Hematopoietic multipotent progenitor cell treated with erythropoietin and hydrocortisone succinate and interleukin-3 and kit ligand, for 15 days (in vitro differentiated cells): ENCODE results near the gene FMN1.

Experiments used
- DNase-seq: peaks from one replicate; pipeline ENCODE4 v3.0.0-alpha.2; 2015; ENCODE audit warnings: low spot score

Gene FMN1, protein sequence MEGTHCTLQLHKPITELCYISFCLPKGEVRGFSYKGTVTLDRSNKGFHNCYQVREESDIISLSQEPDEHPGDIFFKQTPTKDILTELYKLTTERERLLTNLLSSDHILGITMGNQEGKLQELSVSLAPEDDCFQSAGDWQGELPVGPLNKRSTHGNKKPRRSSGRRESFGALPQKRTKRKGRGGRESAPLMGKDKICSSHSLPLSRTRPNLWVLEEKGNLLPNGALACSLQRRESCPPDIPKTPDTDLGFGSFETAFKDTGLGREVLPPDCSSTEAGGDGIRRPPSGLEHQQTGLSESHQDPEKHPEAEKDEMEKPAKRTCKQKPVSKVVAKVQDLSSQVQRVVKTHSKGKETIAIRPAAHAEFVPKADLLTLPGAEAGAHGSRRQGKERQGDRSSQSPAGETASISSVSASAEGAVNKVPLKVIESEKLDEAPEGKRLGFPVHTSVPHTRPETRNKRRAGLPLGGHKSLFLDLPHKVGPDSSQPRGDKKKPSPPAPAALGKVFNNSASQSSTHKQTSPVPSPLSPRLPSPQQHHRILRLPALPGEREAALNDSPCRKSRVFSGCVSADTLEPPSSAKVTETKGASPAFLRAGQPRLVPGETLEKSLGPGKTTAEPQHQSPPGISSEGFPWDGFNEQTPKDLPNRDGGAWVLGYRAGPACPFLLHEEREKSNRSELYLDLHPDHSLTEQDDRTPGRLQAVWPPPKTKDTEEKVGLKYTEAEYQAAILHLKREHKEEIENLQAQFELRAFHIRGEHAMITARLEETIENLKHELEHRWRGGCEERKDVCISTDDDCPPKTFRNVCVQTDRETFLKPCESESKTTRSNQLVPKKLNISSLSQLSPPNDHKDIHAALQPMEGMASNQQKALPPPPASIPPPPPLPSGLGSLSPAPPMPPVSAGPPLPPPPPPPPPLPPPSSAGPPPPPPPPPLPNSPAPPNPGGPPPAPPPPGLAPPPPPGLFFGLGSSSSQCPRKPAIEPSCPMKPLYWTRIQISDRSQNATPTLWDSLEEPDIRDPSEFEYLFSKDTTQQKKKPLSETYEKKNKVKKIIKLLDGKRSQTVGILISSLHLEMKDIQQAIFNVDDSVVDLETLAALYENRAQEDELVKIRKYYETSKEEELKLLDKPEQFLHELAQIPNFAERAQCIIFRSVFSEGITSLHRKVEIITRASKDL (N-terminal part only)

DNA sequence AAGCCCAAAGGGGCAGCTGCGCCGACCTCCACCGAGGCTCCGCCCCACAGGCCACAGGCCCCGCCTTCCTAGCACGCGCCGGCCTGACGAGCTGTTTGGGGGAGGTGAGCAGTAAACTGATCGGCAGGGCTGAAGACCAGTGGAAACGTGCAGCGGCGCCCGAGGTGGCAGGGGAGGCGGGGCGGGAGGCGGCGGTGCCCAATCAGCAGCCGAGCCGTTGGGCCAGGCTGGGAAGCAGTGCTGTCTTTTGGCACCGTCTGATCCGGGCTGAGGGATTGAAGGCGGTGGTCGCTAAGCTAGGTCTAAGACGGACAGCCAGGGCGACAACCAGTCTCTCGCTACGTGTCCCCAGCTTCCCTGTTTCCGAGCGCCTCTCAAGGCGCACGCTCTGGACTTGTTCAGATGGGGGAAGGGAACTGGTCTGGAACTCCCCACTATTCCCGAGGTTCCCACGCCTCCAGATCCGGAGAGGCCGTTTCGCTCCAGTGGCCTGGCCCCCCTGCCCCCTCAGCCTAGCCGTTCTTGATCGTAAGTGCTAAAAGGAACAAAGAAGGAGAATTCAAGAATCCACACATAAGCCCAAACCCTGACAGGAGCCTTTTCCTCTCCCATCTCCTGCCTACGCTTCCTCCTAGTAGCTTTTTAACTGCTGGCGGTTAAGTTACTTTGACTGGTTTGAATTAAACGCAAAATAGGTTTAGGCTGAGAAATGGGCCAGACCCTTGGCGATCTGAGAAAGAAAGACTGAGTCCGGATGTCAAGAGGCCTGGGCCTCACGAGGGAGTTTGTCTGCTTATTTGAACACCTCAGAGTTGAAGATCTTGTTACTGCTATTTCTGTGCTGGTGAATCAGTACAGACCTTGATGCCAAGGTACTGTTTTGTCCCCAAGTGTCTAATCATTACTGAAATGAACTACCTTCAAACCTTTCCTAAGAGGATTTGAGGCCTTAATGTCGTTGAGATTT lies at the start of gene FMN1:
Gene FMN1 (minus strand): TSS at position 11 of the 967 bp plus-strand sequence. CDS start 39,800 bp downstream, outside the sequence.
- peak; percentile 93 for DNase-seq

DNA sequence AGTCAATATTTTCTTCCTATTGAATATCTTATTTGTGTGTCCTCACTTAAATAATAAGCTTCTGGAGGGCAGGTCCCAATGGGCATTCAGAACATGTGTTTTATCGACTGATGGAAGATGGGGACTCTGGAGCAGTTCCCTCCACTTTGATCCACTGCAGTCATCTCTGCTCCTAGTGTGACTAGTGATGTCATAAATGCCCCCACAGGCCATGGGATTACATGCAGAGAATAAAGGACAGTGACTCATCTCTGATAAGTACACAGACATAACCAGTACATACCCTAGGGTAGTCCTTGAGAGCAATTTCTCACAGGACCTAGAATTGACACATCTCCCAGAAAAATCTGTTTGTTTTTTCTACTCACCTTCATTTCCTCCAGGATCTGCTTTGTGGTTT lies 49.4 kb upstream of the FMN1 start:
- DNase-seq: no peak

DNA sequence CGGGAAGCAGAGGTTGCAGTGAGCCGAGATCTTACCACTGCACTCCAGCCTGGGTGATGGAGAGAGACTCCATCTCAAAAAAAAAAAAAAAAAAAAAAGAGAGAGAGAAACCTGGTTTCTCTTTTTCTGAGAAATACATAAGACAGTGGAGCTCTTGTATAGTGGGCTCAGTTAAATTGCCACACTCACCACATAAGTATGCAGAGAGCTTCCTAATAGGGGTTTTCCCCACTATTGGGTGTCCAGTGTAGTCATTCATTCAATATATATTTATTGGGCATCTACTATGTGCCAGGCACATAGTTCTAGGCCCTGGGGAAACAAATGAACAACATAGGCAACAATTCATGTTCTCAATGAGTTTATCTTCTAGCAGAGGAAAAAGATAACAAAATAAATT lies 48.9 kb upstream of the FMN1 start:
- no peak for DNase-seq

DNA sequence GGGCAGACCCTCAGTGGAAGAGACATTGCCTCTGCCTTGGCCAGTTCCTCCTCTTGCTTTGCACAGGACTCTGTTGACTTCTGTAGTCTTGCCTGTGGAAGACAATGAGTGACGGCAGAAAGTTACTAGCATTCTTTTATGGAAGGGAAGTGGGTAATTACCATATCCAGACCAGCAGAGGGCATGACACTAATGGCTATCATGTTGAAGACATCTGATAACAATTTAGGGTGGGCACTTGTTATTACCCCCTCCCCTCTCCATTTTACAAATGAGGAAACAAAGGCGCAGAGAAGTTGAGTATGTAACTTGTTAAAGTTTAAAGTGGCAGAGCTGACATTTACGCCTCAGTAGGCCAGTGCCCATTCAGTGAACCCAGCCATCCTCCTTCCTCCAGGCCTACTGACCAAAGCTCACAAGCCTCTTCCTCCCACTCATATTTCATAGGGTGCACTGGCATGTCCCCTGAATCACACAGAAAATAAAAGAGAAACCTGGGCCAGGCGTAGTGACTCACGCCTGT lies 48.2 kb upstream of the FMN1 start:
- peak; percentile 44 for DNase-seq

DNA sequence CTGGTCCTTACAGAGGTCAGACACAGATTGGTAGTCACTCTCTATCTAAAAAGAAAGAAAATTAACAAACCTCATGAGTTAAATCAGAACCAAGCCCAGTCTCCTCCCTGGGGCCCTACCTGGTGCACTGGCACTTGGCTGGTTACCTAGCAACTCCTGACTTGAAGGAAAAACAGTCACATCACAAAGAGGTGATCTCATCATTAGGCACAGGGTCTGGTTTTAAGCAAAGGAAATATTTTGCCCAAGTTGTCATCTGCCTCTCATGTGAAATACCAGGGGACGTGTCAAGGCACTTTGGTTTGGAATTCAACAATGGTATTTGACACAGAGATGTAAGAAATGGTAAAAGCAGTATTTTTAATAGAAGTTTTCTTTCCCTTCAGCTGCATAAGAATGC lies 47.7 kb upstream of the FMN1 start:
- no peak for DNase-seq

DNA sequence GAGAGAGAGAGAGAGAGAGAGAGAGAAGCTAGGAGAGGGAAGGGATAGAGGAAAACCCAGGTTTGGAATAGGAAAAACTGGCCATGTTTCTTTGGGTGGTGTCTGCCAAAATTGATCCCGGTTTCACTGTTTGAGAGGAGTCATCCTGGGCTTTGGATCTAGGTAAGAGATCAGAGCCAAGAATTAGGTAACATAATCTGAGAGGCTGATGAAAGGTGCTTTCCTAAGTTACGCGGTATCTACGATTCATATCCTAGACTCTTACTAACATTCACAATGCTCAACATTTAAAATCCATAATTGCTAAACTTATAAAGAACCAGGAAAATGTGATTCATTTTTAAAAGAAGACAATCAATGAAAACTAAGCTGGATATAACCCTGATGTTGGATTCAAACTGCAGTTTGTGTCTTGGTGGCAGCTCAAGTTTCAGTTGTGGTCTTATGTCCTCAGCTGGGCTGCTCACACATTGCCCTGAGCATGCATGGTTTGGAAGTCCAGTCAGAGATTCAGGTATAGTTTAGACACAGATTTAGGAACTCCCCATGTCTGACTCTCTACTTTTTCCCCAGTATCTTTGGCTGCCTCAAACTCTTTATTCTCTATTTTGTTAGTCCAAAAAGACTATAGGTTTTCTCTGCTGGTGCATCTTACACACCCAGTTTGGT lies 42.5 kb upstream of the FMN1 start:
- DNase-seq: no peak

DNA sequence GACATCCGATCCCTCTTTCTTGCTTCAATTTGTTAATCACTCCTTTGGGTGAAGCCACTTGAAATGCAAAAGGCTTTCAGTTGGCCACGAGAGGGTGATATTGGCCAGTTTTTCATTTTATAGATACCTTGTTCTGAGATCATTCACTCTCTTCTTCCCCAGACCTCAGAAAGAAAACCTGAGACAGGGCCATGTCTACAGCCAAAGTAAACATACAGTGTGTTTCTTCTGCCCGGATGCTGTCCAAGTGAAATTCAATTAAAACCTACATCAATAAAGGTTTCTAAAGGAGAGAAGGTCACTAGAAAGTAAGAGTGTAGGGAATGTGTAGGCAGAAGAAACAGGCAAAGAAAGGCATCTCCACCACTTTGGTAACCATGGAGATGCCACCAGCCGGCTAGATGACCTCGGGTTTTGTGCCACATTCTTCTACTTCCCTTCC lies 39.5 kb upstream of the FMN1 start:
- peak; percentile 50 for DNase-seq

DNA sequence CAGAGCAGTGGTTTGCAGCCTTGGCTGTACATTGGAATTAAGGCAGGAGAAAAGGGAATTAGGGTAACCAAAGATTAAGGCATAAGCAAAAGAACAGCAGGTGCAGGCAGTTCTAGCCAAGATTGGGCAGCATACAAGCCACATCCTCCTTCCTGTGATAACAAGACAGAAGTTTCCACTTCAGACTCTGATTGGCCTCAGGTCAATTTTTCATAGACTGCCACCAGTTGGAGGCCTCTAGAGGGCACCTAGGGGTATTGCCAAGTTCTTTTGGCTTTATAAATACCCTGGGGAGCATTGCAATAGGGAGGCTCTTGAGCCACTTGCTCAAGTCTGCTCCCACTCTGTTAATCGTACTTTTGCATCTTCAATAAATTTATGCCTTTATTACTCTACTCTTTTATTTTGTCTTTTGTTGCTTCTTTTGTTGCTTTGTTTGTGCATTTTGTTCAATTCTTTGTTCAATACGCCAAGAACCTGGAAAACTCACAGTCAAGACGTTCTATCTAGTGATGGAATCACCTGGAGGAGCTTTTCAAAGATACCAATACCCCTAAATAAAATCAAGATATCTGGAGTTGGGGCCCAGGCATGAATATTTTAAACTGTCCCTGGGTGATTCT lies 32.2 kb upstream of the FMN1 start:
- peak; percentile 91 for DNase-seq

DNA sequence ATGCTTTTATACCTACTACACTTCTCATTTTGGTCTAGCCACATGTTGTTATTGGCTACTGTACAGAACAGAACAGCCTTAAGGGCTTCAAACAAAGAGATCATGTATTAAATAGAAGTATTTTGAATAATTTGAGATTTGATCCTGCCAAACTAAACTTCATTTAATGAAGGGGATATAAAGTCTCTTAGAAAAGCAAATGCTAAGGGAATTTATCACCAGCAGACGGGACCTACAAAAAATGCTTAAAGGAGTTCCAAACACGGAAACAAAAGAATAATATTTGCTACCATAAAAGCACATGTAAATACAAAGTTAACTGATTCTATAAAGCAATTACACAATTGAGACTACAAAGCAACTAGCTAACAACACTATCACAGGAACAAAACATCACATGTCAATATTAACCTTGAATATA lies 23.6 kb upstream of the FMN1 start:
- DNase-seq: no peak

DNA sequence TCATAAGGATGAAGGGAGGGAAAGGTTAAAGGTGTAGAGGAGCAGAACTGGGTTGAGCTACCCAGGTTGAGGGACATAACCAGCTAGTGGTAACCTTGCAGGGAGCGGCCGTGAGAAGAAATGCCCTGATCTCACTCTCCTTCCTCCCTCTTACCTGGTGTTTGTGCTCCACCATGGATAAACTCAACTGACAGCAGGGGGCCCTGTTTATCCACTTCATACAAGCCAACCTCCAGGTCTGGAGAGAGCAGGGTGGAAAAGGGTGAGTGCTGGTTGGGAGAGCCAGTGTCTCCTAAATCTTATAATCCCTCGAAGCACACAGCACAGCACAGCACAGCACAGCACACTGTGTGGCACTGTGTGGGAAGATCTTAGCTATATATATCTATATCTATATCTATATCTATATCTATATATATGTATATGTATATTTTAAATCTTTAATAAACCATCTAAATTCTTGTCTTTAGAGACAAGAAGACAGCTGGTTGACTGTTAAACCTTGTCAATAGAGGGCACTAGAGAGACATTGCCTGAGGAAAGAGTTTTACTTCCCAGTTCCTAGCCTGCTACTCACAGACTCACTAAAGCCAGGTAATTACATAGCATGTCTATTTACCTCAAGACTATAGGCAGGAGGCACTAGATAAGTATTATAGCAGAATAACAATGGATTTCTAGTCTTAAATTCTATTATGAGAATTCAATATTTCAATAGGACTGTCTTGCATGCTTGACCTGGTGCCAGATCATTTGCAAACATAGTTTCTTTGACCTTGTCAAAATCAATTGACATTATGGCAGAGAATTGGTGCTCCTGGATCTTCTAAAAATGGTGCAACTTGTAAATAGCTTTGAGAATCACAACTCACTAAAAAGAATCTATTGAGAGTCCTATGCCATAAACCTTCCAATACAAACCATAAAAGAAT lies 21.7 kb upstream of the FMN1 start:
- DNase-seq: peak; percentile 57

DNA sequence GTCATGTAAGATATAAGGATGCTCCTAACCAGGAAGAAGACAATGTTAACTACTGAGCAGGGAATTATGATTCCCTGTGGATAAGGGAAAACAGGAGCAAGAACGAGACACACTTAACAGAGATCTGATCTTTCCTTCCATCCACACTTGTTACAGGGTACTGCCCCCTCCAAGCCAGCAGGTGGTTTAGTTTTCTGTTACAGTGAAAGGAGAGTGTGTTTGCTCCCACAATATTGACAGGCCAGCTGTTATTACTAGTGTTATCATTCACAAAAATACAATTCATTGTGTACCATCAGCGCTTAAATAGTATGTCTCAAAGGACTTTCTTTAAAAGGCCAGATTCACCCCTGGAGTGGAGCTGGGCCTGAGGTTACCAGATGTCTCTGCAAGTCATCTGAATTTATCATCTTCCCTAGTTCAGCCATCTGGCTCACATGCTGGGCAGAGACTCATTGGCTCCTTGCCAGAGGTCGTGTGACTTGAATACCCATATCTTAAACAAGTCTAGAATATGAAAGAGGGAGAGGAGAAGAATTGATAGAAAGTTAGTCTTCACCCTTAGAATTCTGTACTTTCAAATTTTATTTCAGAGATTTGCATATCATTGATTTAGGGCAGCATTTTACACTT lies 16.8 kb upstream of the FMN1 start:
- peak; percentile 89 for DNase-seq

DNA sequence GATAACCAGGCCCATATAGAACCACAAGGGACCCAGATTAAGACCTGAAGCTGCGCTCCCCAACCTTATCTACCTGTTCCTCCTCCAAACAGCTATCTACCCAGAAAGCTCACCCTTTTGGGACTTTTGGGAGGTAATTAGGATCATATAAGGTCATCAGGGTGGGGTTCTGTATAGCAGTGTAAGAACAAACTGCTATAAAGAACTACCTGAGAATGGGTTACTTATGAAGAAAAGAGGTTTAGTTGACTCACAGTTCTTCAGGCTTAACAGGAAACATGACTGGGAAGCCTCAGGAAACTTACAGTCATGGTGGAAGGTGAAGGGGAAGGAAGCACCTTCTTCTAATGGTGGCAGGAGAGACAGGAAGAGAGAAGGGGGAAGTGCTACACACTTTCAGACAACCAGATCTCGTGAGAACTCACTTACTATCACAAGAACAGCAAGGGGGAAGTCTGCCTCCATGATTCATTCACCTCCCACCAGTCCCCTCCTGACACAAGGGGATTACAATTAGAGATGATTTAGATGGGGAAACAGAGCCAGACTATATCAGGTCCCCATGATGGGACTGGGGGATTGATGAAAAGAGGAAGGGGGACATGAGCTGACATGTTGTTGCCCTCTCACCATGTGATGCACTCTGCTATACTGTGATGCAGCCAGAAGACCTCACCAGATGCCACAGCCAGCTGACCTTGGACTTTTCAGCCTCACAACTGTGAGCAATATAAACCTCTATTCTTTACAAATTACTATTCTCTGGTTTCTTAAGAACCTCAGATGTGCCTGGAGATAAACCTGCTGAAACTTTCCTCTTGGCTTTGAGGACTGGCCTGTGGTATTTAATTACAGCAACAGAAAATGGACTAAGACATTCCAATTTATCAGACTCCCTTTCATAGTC lies 15.3 kb upstream of the FMN1 start:
- no peak for DNase-seq

DNA sequence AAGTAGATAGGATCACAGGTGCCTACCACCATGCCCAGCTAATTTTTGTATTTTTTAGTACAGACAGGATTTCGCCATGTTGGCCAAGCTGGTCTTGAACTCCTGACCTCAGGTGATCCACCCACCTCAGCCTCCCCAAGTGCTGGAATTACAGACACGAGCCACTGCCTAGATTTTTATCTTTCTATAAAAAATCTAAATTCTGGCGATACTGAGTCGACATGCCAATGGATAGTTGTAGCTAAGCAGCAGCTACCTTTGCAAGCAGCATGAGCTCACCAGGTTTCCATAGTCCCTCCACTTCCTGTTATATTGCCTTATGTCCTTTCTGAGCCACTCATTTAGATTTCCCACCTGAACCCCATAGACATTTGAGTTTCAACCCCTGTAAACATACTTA lies 13.1 kb upstream of the FMN1 start:
- no peak for DNase-seq

DNA sequence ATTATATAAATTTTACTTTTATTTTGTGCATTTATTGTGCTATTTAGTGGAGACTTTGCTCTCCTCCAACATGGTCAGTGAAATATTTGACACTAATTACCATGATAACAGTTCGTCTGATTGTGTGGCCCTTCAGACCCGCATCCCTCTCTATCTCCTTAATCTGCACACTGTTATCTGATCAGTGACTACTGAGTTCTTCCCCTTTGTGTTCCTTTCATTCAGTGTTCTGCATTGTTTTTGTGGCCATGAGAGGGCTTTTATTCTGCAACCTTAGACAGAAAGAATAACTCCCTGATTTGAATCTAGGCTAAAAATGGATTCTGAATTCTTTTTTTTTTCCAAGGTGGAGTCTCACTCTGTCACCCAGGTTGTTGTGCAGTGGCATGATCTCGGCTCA lies 11.9 kb upstream of the FMN1 start:
- no peak for DNase-seq

DNA sequence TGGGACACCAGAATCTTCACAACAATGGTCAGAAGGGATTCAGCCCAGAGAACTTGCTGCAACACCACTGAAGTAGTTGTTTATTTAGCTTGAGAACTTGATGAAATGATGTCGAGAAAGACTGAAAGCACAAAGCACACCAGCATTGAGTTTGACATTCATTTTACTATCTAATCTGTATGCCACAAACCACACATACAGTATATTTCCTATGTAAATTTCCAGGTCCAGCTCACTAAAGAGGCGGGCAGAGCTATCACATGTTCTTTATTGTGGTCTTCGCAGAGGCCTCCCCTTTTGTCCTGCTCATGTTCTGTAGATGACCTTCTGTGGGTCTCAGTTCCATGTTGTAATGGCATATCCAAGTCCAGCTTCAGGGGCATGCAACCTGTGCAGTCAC lies 10.4 kb upstream of the FMN1 start:
- DNase-seq: no peak

DNA sequence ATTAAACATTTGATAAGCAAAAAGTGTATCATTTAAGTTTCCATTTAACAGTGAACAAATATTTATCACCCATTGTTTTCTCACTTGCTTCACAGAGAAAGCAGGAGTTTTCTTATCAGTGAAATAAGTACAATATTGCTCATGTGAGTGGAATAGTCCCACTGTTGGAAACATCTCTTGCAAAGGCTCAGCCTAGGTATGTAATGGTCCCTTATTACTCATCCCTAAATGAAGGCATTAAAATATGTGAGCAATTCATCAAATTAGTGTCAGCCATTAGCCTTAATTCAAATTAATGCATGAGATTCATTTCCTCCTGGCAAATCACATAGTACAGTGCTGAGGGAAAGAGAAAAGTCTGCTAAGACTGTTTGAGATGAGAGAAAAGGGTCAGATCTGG lies 9.6 kb upstream of the FMN1 start:
- DNase-seq: no peak

DNA sequence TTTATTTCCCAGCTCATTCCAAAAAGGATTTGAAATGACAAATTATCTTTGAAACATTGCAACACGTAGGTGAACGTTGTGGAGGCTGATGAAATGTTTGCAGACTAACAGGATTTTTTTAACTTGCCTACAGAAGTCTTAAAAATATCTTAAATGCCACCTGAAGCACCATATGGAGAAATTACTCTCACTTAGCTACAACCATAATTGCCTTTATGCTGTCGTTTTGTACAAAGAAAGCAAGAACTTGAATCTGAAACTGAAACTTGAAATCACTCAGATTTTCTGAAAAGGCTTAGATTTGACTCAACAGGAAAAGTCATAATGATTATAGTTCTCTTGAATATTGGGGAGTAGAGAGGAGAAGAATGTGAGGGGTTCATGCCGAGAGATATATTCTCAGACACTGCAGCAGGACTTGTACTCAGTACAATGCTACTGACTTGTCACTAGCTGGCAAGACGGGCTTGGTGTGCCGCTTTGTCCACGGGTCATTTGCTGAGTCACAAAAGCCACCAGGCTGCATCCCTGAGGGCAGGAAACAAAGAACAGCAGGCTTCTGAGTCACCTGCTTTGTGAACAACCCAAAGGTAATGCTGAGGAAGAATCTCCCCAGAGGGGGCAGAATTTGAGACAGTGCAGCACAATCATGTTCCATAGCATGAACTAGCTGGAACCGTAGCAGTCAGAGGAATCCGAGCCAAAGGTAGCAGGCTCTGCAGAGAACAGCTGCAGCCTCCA lies 7.1 kb upstream of the FMN1 start:
- no peak for DNase-seq
